HT-29 (cell line): ENCODE results near the gene PDS5B. TPM values are rescaled to one million over a fixed set of nuclear protein-coding genes. Genes with fewer than 3 reads are reported as not detected.
"Not testable (repeated sequence)": the region's sequence is repeated elsewhere in the genome, so short reads cannot be mapped to it uniquely, and the experiment has no call there.

Experiments
- DNase-seq: peaks from one replicate; pipeline ENCODE4 v3.0.0-alpha.2; 2015; ENCODE audit warnings: low spot score
- small RNA-seq: library from RNA; depleted of rRNA; stranded (forward); fragments of <200 nt; gene quantifications from one replicate; pipeline ENCODE3, GENCODE V24; 2014
- total RNA-seq: library from RNA; depleted of rRNA; stranded (reverse); fragments of >200 nt; shearing (Covaris generic); gene quantifications from 2 replicates; pipeline ENCODE4 v1.2.3, GENCODE V29; 2014; rRNA removed

The PDS5B gene
- total RNA-seq, 1 experiment from 2014 or later: 21.0 TPM

DNA sequence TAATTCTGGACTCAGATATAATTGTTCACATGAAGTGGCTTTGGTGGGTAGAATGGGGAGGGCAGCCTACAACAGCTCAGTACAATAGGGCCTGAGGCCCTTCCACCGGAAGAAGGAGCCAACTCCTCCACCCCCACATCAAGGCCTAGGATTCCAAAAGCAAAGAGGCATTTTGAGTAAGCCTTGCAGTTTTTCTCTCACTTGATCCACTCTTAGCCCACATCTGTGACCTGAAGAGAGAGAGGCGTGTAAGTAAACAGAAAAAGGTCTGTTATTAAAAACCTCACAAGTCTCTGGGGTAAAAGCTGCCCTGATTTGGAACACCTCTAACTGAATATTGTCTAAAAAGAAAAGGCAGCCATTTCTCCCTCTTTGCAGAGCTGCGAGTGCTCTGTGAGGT lies 215.9 kb downstream of the PDS5B start:
- no peak for DNase-seq

- DNase-seq: no peak
Measured at GRCh38 chr13:32804673-32805230, 218.5 kb downstream of the PDS5B start.

DNA sequence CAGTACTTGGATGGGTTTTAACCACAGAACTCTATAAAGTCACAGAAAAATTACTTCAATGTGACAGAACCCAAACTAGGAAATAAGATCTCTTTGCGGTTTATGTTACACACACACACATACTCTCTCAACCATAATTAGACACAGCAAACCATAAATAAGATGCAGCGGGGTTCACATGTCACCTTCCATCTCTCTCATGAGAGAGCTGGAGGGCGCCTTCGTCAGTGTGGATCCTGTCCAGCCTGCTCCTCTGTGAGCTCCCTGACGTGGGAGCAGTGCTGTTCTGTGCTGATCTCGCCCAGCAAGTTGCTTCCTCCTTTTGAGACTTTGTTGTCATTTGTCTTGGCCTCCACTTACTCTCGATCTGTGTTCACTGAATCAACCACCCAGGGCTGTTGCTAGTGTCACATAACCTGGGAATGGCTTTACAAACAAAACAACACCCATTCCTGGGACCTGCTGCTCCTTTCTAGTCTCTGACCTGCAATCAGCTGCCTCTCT lies 225.1 kb downstream of the PDS5B start:
- peak; percentile 52 for DNase-seq

- no peak for DNase-seq
Measured at GRCh38 chr13:32821149-32821688, 235.0 kb downstream of the PDS5B start.

DNA sequence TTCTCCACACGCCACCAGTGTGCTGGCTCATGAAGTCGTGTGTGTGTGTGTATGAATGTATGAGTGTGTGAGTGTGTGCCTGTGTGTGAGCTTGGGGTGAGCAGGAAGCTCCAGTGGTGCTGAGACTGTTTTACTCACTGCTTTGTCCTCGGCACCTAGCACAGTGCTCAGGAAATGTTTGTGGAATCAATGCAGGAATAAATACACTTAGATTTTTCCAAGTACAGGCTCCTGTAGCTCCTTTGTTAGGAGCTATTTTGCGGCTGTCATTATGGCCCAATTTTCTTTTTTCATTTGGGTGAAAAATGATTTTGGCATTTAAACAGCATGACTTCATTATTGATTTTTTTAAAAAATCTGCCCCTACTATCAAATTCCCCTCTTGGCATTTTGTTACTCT lies 236.5 kb downstream of the PDS5B start:
- DNase-seq: no peak

DNA sequence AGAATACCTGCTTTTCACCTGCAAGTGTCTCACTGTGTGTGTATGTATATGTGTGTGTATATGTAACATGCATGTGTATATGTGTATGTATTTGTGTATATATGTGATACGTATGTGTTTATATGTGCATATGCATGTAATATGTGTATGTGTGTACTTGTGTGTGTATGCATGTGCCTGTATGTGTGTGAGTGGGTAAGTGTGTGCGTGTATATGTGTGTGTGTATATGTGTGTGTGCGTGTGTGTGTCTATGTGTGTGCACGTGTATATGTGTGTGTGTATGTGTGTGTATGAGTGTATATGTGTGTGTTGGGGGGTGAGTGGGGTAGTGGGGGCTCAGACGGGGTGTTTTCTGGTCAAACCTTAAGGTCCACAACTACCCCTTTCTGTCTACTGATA lies 237.3 kb downstream of the PDS5B start:
- DNase-seq: no peak

DNA sequence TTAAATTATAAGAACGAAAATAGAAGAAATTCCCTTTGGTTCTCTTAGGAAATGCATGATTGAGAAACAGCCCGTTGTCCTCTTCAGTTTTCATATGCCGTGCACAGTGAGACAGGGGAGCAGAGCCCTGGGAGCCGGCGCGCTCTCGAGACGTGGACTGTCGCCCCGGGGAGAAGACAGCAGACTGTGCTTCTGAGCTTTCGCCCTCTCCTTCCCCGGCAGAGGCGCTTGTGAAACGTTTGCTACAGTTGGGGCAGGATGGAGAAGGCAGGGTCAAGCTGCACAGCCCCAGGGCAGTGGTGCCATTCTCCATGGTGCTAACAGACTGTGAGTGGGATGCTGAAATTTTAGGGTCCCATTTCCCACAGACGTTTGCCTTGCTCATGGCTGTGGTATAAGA lies 237.8 kb downstream of the PDS5B start:
- no peak for DNase-seq

DNA sequence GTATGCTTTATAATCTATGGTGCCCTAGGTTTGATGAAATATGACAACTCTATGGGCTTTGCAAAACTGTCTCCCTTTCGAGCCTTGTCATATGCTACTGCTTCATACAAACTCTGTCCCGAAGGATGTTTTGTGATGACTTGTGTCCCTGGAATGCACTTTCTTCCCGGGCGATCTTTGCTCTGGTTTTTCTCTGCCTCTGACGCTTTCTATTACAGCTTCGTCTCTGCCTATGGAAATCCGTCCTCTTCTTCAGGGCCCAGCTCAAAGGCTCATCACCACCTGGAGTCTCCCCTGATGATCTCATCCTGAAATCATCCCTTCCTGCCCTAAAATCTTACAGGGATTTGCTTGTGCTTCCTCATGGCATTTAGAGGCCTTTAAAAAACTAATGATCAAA lies 238.4 kb downstream of the PDS5B start:
- peak; percentile 92 for DNase-seq

DNA sequence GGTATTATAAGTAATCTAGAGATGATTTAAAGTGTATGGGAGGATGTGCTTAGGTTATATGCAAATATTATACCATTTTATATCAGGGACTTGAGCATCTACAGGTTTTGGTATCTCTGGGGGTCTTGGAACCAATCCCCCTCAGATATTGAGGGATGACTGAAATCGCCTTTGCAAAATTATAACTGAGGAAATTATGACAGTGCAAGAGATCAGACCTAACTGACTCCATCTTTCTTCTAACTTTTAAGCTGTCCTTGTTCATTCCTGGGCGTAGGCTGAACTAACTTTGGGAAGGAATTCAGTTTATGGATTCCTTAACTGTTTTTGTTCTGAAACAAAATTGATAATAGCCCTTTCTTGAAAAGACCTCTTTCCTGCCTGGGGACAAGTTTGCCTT lies 239.2 kb downstream of the PDS5B start:
- no peak for DNase-seq

- DNase-seq: not testable (repeated sequence)
Measured at GRCh38 chr13:32826372-32826771, 240.1 kb downstream of the PDS5B start.

Small RNA genes lying within 50 kb of the gene (small RNA-seq; reads per million reads assigned to genes)
- not detected for gene RNY1P4

Other genes with a start within 250 kb of the PDS5B start
- 0.16 TPM in 1 of 2 replicates, not detected in the other for gene N4BP2L1, start 158.3 kb upstream of the PDS5B start, total RNA-seq
- gene N4BP2L2, start 47.7 kb upstream of the PDS5B start, total RNA-seq: 66.0 and 68.6 TPM in 2 replicates